NCI-H1092 (cell line): ENCODE results near the gene PNPLA8.
A peak's percentile ranks its signal among the peaks of the same experiment; 100 is the strongest.

Source experiments
- DNase-seq: peaks from one replicate; lab custom pipeline; 2025; lab: John Stamatoyannopoulos, UW

Gene PNPLA8

DNA sequence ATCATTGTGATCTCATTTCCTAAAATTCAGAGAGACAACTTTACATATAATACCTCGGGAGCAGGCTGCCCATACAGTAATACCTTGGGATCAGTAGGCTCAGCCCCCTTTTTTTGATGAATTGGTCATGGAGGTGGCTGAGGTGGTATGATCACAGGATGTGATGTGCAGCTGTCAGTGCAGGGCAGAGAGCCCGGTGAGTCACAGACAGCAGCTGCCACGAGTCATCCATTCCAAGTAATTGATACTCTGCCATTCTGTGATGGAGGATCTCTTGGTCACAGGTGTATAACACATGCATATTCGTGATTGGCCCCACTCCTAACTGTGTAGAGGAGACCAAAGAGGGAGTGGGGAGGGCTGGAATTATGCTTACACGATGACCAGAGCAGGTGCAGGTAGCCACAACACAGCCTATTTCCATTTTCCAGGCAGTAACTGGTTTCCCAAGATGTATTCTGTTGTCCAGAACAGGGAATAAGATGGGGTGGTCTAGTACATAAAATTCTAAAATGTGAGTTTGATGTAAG, 83.8 kb downstream of the PNPLA8 start:
- DNase-seq, result peak; percentile 74

- no peak for DNase-seq
Measured at GRCh38 chr7:108441392-108441955, 84.5 kb downstream of the PNPLA8 start.

- DNase-seq, result no peak
Measured at GRCh38 chr7:108440613-108441012, 85.3 kb downstream of the PNPLA8 start.

DNA sequence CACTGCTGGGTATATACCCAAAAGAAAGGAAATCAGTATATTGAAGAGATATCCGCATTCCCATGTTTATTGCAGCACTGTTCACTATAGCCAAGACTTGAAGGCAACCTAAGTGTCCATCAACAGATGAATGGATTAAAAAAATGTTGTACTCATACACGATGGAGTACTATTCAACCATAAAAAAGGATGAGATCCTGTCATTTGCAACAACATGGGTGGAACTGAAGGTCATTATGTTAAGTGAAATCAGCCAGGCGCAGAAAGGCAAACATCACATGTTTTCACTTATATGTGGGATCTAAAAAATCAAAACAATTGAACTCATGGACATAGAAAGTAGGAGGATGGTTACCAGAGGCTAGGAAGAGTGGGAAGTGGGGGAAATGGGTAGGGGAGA, 89.0 kb downstream of the PNPLA8 start:
- DNase-seq, result no peak

DNA sequence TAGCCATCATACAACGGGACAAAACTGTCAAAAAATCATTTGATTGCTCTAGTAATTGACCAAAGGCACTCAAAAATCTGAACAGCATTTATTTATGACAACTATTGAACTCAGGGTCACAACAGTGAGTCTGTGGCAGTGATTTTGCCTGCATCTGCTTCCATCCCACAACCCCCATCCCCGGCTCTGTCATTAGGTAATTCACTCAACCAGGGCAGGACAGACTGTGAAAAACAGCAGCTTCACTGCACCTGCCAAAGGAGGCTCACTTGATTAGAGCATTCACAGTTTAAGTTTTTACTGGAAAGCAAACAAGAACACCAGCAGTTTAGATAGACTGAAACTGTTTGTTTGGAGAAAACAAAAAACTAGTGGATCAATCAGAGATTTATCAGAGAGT, 91.9 kb downstream of the PNPLA8 start:
- no peak for DNase-seq

GRCh38 chr7:108431099-108431498, 94.8 kb downstream of the PNPLA8 start:
- DNase-seq, result no peak

DNA sequence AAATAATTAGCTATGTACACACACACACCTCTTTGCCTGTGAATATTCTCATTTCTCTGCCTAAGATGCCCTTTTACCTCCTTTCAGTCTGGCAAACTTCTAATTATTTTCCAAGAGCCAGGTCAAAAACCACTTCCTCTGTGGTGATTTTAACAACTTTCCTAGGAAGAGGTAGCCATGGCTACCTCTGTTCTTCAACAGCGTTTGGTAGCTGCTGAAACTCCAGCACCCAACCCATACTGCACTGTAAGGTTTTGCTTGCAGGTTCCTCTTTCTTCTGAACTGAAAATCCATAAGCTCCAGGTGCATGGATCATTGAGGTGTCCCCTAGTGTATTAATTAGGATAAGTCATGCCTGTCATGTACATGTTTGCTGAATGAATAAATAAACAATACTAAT, 95.3 kb downstream of the PNPLA8 start:
- no peak for DNase-seq

DNA sequence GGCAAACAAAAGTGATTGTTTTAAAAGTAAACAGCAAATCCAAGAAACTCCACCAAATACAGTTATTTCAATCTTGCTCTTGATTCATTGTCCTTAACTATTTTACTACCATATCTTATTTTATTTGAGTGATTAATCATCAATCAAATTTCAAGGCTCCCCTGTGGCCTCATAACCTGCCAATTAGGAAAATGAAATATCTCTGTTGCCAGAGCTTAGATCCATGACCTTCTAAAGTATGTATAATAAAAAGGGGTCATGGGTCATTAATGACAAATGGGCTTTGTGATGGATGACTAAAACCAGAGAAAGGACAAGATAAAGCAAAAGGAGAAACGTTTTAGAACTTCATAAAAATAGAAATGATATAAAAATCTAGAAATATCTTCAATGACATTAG, 98.2 kb downstream of the PNPLA8 start:
- no peak for DNase-seq

GRCh38 chr7:108425714-108426275, 100.1 kb downstream of the PNPLA8 start:
- DNase-seq, result no peak

- DNase-seq, result no peak
Measured at GRCh38 chr7:108424013-108424412, 101.9 kb downstream of the PNPLA8 start.

GRCh38 chr7:108423089-108423989, 102.6 kb downstream of the PNPLA8 start:
- no peak for DNase-seq

DNA sequence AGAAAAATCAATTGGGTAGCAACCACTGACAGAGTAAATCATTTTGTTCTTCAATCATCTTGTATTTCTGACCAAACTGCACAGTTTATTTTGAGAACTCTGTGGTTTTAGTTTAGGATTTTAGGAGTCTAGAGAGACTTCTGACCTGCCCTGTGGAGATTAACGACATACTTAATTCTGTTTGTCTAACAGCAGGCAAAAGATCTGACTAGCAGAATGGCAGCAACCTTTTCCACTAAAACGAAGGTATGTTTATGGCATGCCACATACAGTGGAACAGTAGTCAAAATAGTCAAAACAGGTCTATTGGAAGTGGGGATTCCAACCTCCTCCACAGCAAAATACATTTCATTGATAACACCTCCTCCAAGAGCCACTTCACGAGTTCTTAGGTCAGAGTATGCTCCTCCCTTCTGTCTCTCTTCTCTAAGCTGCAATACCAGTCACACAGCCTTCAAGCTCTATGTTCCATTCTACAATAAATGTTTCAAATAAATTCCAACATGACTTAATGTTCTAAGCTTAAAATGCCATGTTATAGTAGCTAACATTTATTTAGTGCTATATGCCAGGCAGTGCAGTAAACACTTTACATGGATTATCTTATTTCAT, 104.1 kb downstream of the PNPLA8 start:
- DNase-seq, result no peak
